Nephron (organoid): Measurements from ENCODE around the gene GET4.

Experiments
- H3K27ac Mint-ChIP-seq, 3 experiments: 2 replicates each; pipeline ENCODE4 v1.8.0; 2020; ENCODE audit warnings: mixed read lengths in 3 of 3, mild to moderate bottlenecking in 2 of 3, moderate library complexity in 1 of 3
- H3K27me3 Mint-ChIP-seq: 2 replicates; pipeline ENCODE4 v1.8.0; 2021; ENCODE audit warnings: low read depth, mild to moderate bottlenecking, moderate library complexity, mixed read lengths
- H3K36me3 Mint-ChIP-seq: 2 replicates; pipeline ENCODE4 v1.8.0; 2020; ENCODE audit warnings: low read depth, mixed read lengths
- H3K4me1 Mint-ChIP-seq: 2 replicates; pipeline ENCODE4 v1.8.0; 2020; ENCODE audit warnings: mixed read lengths
- H3K4me3 Mint-ChIP-seq, 3 experiments: 2 replicates each; pipeline ENCODE4 v1.8.0; 2020; ENCODE audit warnings: mild to moderate bottlenecking in 3 of 3, mixed read lengths in 3 of 3, moderate library complexity in 2 of 3
- H3K9me3 Mint-ChIP-seq: 2 replicates; pipeline ENCODE4 v1.8.0; 2020; ENCODE audit warnings: mixed read lengths
- CTCF ChIP-seq, 3 experiments: fragments of 200-600 bp; sonication (generic); IDR thresholded peaks; one replicate each; pipeline ENCODE4 v1.5.0; 2021; ENCODE audit warnings: antibody characterized with exemption in 3 of 3; ENCODE audit not compliant: unreplicated experiment in 3 of 3

The GET4 gene

GRCh38 chr7:876972-877311 is 588 bp downstream of the GET4 start:
- no peak for TF ChIP-seq CTCF (IDR thresholded peaks at IDR 0.05; ENCODE audit: unreplicated experiment in 3 of 3)
- H3K27ac Mint-ChIP-seq: peak overlapping the region; percentile 33 to 96 (median 80)
- peaks cover 41% of the 10 kb centered on the region for H3K4me1 Mint-ChIP-seq
- peaks cover 23% of the 10 kb centered on the region for H3K36me3 Mint-ChIP-seq
- H3K27me3 Mint-ChIP-seq: no peaks in the 10 kb centered on the region
- H3K4me3 Mint-ChIP-seq: peak overlapping the region; percentile 89 to 97 (median 90)
- no peaks in the 10 kb centered on the region for H3K9me3 Mint-ChIP-seq

- no peak for TF ChIP-seq CTCF (IDR thresholded peaks at IDR 0.05; ENCODE audit: unreplicated experiment in 3 of 3)
- Mint-ChIP-seq H3K27me3 (no peaks in the 10 kb centered on the region), H3K9me3 (no peaks in the 10 kb centered on the region), H3K4me1 (peaks cover 38% of the 10 kb centered on the region), H3K36me3 (peaks cover 17% of the 10 kb centered on the region), H3K4me3 (peak overlapping the region; percentile 90 to 97 (median 96)), H3K27ac (peak overlapping the region; percentile 62 to 96 (median 91))
Observed at GRCh38 chr7:877312-878232, 1.2 kb downstream of the GET4 start.

GRCh38 chr7:879093-879492 is 2.7 kb downstream of the GET4 start:
- no peak for TF ChIP-seq CTCF (IDR thresholded peaks at IDR 0.05; ENCODE audit: unreplicated experiment in 3 of 3)
- Mint-ChIP-seq H3K9me3 (no peaks in the 10 kb centered on the region), H3K36me3 (peaks cover 3% of the 10 kb centered on the region), H3K27me3 (no peaks in the 10 kb centered on the region), H3K27ac (peak overlapping the region in 1 of 3 experiments; percentile 66), H3K4me3 (peak overlapping the region; percentile 65 to 96 (median 79)), H3K4me1 (peaks cover 35% of the 10 kb centered on the region)

- peaks cover 35% of the 10 kb centered on the region for H3K4me1 Mint-ChIP-seq
- H3K27me3 Mint-ChIP-seq: no peaks in the 10 kb centered on the region
- no peak overlapping the region for H3K27ac Mint-ChIP-seq
- H3K4me3 Mint-ChIP-seq: peak overlapping the region; percentile 65 to 96 (median 79)
- no peaks in the 10 kb centered on the region for H3K9me3 Mint-ChIP-seq
- peaks cover 3% of the 10 kb centered on the region for H3K36me3 Mint-ChIP-seq
- TF ChIP-seq CTCF (IDR thresholded peaks at IDR 0.05; ENCODE audit: unreplicated experiment in 3 of 3): no peak
Observed at GRCh38 chr7:879706-880105, 3.4 kb downstream of the GET4 start.

GRCh38 chr7:880450-880849 is 4.1 kb downstream of the GET4 start:
- no peaks in the 10 kb centered on the region for H3K9me3 Mint-ChIP-seq
- peak overlapping the region; percentile 25 to 68 (median 33) for H3K4me3 Mint-ChIP-seq
- no peak for TF ChIP-seq CTCF (IDR thresholded peaks at IDR 0.05; ENCODE audit: unreplicated experiment in 3 of 3)
- H3K4me1 Mint-ChIP-seq: peaks cover 35% of the 10 kb centered on the region
- H3K27me3 Mint-ChIP-seq: no peaks in the 10 kb centered on the region
- peak overlapping the region in 1 of 3 experiments; percentile 14 for H3K27ac Mint-ChIP-seq
- peaks cover 3% of the 10 kb centered on the region for H3K36me3 Mint-ChIP-seq
